Naive thymus-derived CD4-positive, alpha-beta T cell (primary cell): ENCODE measurements around the gene DNMT3A. TPM values are rescaled to one million over a fixed set of nuclear protein-coding genes. Genes with fewer than 3 reads are reported as not detected.

Source experiments
- ATAC-seq: fragments of 150-1000 bp; cut with Tn5 transposase; 2 replicates; pipeline ENCODE4 v1.10.0; 2021; ENCODE audit warnings: mild to moderate bottlenecking, moderate library complexity
- CTCF ChIA-PET: fragments of 350-600 bp; sonication (Branson Sonifier 250); formaldehyde crosslinking; loops from one replicate; lab custom pipeline; 2021; ENCODE audit warnings: antibody characterized with exemption; lab: Charles Lee
- POLR2A ChIA-PET: fragments of 350-600 bp; sonication (Branson Sonifier 250); formaldehyde crosslinking; loops from one replicate; lab custom pipeline; 2021; ENCODE audit warnings: antibody characterized with exemption, inconsistent platforms; lab: Charles Lee
- DNase-seq, 9 donors: peaks; one replicate each; pipeline versions ENCODE4 v3.0.0 to v3.0.0-alpha.2; 2020 to 2022; ENCODE audit warnings: mixed read lengths in 1 of 9
- H3K27ac ChIP-seq: one replicate; pipeline ENCODE4 v1.7.0; 2013; ENCODE audit warnings: mild to moderate bottlenecking, low read depth, low read length, moderate library complexity
- H3K27me3 ChIP-seq, 2 donors: one replicate each; pipeline ENCODE4 v1.7.0; 2013; ENCODE audit warnings: low read length in 2 of 2, mild to moderate bottlenecking in 2 of 2, moderate library complexity in 2 of 2; ENCODE audit not compliant: control insufficient read depth in 2 of 2, insufficient read depth in 2 of 2
- H3K36me3 ChIP-seq, 3 experiments: 1 replicate in 2 of 3; 2 replicates in 1 of 3; pipeline ENCODE4 v1.7.0; 2013; ENCODE audit warnings: low read length in 3 of 3, mild to moderate bottlenecking in 3 of 3, moderate library complexity in 1 of 3; ENCODE audit not compliant: insufficient read depth in 3 of 3, control insufficient read depth in 2 of 3
- H3K4me1 ChIP-seq, 2 donors: one replicate each; pipeline ENCODE4 v1.7.0; 2013; ENCODE audit warnings: low read length in 2 of 2, mild to moderate bottlenecking in 2 of 2, moderate library complexity in 1 of 2; ENCODE audit not compliant: control insufficient read depth in 2 of 2, insufficient read depth in 2 of 2
- H3K4me3 ChIP-seq: 2 replicates; pipeline ENCODE4 v1.7.0; 2013; ENCODE audit warnings: mild to moderate bottlenecking, low read length
- H3K9me3 ChIP-seq, 3 experiments: 1 replicate in 2 of 3; 2 replicates in 1 of 3; pipeline ENCODE4 v1.7.0; 2013; ENCODE audit warnings: low read length in 3 of 3; ENCODE audit not compliant: control insufficient read depth in 2 of 3
- H3K27ac Mint-ChIP-seq, 9 donors: one replicate each; pipeline ENCODE4 v1.8.0; 2020 to 2022; ENCODE audit warnings: mixed read lengths in 9 of 9, mild to moderate bottlenecking in 8 of 9, moderate library complexity in 5 of 9, inconsistent platforms in 2 of 9
- H3K27me3 Mint-ChIP-seq, 5 donors: one replicate each; pipeline ENCODE4 v1.8.0; 2021 to 2022; ENCODE audit warnings: mixed read lengths in 5 of 5, mild to moderate bottlenecking in 1 of 5
- H3K36me3 Mint-ChIP-seq, 5 donors: one replicate each; pipeline ENCODE4 v1.8.0; 2020 to 2022; ENCODE audit warnings: mixed read lengths in 5 of 5, mild to moderate bottlenecking in 3 of 5, inconsistent platforms in 1 of 5
- H3K4me1 Mint-ChIP-seq, 7 donors: one replicate each; pipeline ENCODE4 v1.8.0; 2020 to 2022; ENCODE audit warnings: mixed read lengths in 7 of 7, mild to moderate bottlenecking in 3 of 7, inconsistent platforms in 1 of 7
- H3K4me3 Mint-ChIP-seq, 10 donors: one replicate each; pipeline ENCODE4 v1.8.0; 2020 to 2022; ENCODE audit warnings: mild to moderate bottlenecking in 10 of 10, mixed read lengths in 10 of 10, moderate library complexity in 6 of 10, inconsistent platforms in 2 of 10
- H3K9me3 Mint-ChIP-seq, 11 donors: one replicate each; pipeline ENCODE4 v1.8.0; 2020 to 2022; ENCODE audit warnings: mixed read lengths in 11 of 11, mild to moderate bottlenecking in 4 of 11, inconsistent platforms in 1 of 11, moderate library complexity in 1 of 11
- intact Hi-C, 2 donors: fragments of 100-400 bp; cut with micrococcal nuclease; formaldehyde crosslinking; loops; one replicate each; pipeline ENCODE4 v1.15.1; 2023
- polyA plus RNA-seq, 2 donors: library from polyadenylated mRNA; unstranded; fragments of 300-500 nt; fragmentation: Illumina TruSeq; gene quantifications; one replicate each; pipeline ENCODE4 v1.2.3, GENCODE V29; 2021
- total RNA-seq, 6 experiments: library from RNA in 5 of 6; stranded (reverse) in 5 of 6; gene quantifications; 1 replicate in 5 of 6; 2 replicates in 1 of 6; pipeline ENCODE4 v1.2.3 and lab custom pipeline; 2021 to 2026

Gene DNMT3A
- total and polyA plus RNA-seq, 7 experiments from 2014 or later = 19.4 to 117 (median 80.7) TPM

DNA sequence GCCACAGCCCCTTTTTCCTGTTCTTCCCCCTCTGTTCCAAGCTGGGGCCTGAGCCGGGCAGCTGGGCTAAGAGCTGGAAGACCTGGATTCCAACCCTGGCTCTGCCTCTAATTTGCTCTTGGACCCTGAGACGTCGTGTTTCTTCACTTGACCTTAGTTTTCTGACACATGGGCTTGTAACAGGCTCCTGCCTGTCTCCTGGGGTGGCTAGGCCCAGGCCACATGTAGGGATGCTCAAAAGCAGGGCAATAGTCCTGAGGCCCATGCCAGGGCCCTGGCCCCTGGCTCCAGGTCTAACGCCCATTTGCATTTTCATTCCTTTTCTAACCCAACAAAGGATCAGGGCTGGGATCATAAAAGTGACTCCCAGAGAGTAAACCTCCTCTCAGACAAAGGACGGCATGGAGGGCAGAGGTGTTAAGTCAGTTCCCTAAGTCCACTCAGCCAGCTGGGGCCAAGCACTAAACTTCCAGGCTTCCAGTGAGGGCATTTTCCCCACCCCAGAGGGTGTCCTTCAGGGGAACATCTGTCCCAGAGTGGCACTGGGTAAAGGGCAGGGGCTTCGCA lies 16.6 kb upstream of the DNMT3A start:
- Mint-ChIP-seq H3K36me3 (no peaks in the 10 kb centered on the region), H3K4me1 (peaks cover 5 to 17% (median 12%) of the 10 kb centered on the region in 7 donors)
- intact Hi-C loops = no loop called here

DNA sequence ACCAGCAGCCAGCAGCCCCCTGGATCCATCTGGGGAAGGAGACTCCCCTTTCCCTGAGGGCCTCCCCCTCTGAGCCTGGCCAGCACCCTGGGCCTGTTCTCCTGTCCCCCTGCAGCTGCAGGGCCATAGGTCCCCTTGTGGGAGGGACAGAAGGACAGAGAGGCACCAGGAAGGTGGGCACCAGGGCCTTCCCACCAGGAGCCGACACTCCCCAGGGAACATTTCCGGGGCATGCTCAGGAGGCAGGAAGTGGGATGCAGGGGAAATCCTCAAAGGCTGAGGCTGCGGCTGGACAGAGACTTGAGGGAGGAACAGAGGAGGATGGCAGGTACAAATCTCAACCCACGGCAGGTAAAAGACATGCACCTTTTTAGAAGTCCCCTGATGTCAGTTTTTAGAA lies 14.4 kb upstream of the DNMT3A start:
- Mint-ChIP-seq H3K27me3 (peaks cover 0 to 11% (median 0%) of the 10 kb centered on the region in 5 donors), H3K4me1 (peaks cover 0 to 11% (median 0%) of the 10 kb centered on the region in 7 donors), H3K4me3 (no peak overlapping the region), H3K27ac (no peak overlapping the region), H3K36me3 (no peaks in the 10 kb centered on the region), H3K9me3 (peaks cover 0 to 4% (median 0%) of the 10 kb centered on the region in 11 donors)
- Histone ChIP-seq H3K4me3 (no peak overlapping the region), H3K27ac (no peak overlapping the region), H3K36me3 (no peaks in the 10 kb centered on the region), H3K9me3 (no peaks in the 10 kb centered on the region), H3K27me3 (no peaks in the 10 kb centered on the region), H3K4me1 (no peaks in the 10 kb centered on the region)
- DNase-seq (no peak), ATAC-seq (no peak)
- intact Hi-C loops = no loop called here
- POLR2A ChIA-PET = no interaction called here
- CTCF ChIA-PET = no interaction called here

More for the DNA sequence above, 16.6 kb upstream of the DNMT3A start:
- H3K4me1 ChIP-seq = peaks cover 3 to 4% of the 10 kb centered on the region in 2 donors
- H3K4me3 ChIP-seq = no peak overlapping the region
- peaks cover 0 to 3% (median 0%) of the 10 kb centered on the region in 5 donors for H3K27me3 Mint-ChIP-seq
- peaks cover 0 to 2% (median 0%) of the 10 kb centered on the region in 11 donors for H3K9me3 Mint-ChIP-seq
- ChIA-PET CTCF (no interaction called here), POLR2A (interaction anchor here (1.3 kb wide), 1 partner anchor 64 kb away, joined by 3 read pairs; no protein-coding TSS in a partner anchor)
- H3K4me3 Mint-ChIP-seq = peak overlapping the region in 1 of 10 donors; percentile 29
- H3K27me3 ChIP-seq = no peaks in the 10 kb centered on the region
- no peak overlapping the region for H3K27ac Mint-ChIP-seq
- H3K27ac ChIP-seq = no peak overlapping the region
- ATAC-seq (no peak), DNase-seq (no peak)
- H3K9me3 ChIP-seq = no peaks in the 10 kb centered on the region
- H3K36me3 ChIP-seq = no peaks in the 10 kb centered on the region

- ATAC-seq = no peak
- Mint-ChIP-seq H3K4me3 (no peak overlapping the region), H3K4me1 (peaks cover 3 to 12% (median 3%) of the 10 kb centered on the region in 7 donors), H3K36me3 (peaks cover 0 to 3% (median 0%) of the 10 kb centered on the region in 5 donors), H3K9me3 (peaks cover 0 to 4% (median 0%) of the 10 kb centered on the region in 11 donors), H3K27ac (no peak overlapping the region), H3K27me3 (peaks cover 0 to 12% (median 0%) of the 10 kb centered on the region in 5 donors)
- Histone ChIP-seq H3K9me3 (no peaks in the 10 kb centered on the region), H3K4me3 (no peak overlapping the region), H3K36me3 (no peaks in the 10 kb centered on the region), H3K4me1 (peaks cover 0 to under 1% of the 10 kb centered on the region in 2 donors), H3K27me3 (no peaks in the 10 kb centered on the region), H3K27ac (no peak overlapping the region)
- intact Hi-C loops = no loop called here
- DNase-seq = no peak
- POLR2A ChIA-PET = interaction anchor here (0.8 kb wide), 1 partner anchor 9 kb away, joined by 3 read pairs; no protein-coding TSS in a partner anchor
- CTCF ChIA-PET = no interaction called here
Measured at GRCh38 chr2:25355270-25355669, 13.5 kb upstream of the DNMT3A start.

DNA sequence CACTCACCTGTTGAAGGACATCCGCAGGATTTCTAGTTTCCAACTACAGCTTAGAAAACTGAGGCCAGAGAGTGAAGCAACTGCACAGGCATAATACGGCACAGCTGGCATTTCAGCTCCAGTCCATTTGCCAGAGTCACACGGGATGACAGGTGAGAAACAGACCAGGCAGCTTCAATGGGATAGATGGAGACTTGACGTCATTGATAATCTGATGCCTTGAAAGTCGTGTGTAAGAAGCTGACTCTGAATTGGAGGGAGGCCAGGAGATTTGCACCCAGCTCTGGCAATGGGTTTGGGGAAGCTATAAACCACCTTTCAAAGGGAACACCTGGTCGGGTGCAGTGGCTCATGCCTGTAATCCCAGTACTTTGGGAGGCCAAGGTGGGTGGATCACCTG lies 12.4 kb upstream of the DNMT3A start:
- H3K9me3 ChIP-seq = no peaks in the 10 kb centered on the region
- peaks cover 0 to 4% of the 10 kb centered on the region in 2 donors for H3K4me1 ChIP-seq
- no peak overlapping the region for H3K27ac Mint-ChIP-seq
- ChIA-PET CTCF (interaction anchor here (0.6 to 1.3 kb wide), 4 partner anchors 12 to 379 kb away, joined by 3 read pairs; no protein-coding TSS in a partner anchor), POLR2A (no interaction called here)
- peaks cover 0 to 3% (median 0%) of the 10 kb centered on the region in 11 donors for H3K9me3 Mint-ChIP-seq
- ATAC-seq (no peak), DNase-seq (no peak)
- H3K4me3 ChIP-seq = no peak overlapping the region
- no peaks in the 10 kb centered on the region for H3K27me3 ChIP-seq
- peaks cover 0 to 3% (median 0%) of the 10 kb centered on the region in 5 donors for H3K36me3 Mint-ChIP-seq
- no peak overlapping the region for H3K27ac ChIP-seq
- intact Hi-C loops = no loop called here
- peaks cover 6 to 18% (median 12%) of the 10 kb centered on the region in 7 donors for H3K4me1 Mint-ChIP-seq
- H3K27me3 Mint-ChIP-seq = peaks cover 0 to 12% (median 0%) of the 10 kb centered on the region in 5 donors
- H3K36me3 ChIP-seq = no peaks in the 10 kb centered on the region
- H3K4me3 Mint-ChIP-seq = no peak overlapping the region

- ChIA-PET CTCF (interaction anchor here (1.4 kb wide), 1 partner anchor 13 kb away, joined by 4 read pairs; no protein-coding TSS in a partner anchor), POLR2A (interaction anchor here (0.6 to 2.4 kb wide), 2 partner anchors 13 to 44 kb away, joined by 4 to 9 read pairs; no protein-coding TSS in a partner anchor)
- DNase-seq (no peak), ATAC-seq (no peak)
- H3K27me3 ChIP-seq = no peaks in the 10 kb centered on the region
- H3K36me3 ChIP-seq = no peaks in the 10 kb centered on the region
- H3K9me3 ChIP-seq = no peaks in the 10 kb centered on the region
- Mint-ChIP-seq H3K36me3 (peaks cover 0 to 3% (median 0%) of the 10 kb centered on the region in 5 donors), H3K9me3 (peaks cover 0 to 3% (median 0%) of the 10 kb centered on the region in 11 donors), H3K27ac (no peak overlapping the region), H3K4me1 (peaks cover 11 to 27% (median 18%) of the 10 kb centered on the region in 7 donors), H3K27me3 (peaks cover 0 to 9% (median 0%) of the 10 kb centered on the region in 5 donors), H3K4me3 (no peak overlapping the region)
- H3K4me1 ChIP-seq = peaks cover 0 to 4% of the 10 kb centered on the region in 2 donors
- no peak overlapping the region for H3K4me3 ChIP-seq
- no peak overlapping the region for H3K27ac ChIP-seq
- intact Hi-C loops = loop anchor here in 1 of 2 donors (10.0 kb wide), 1 partner anchor 325 kb away; the partner anchor contains the start of gene DTNB
Measured at GRCh38 chr2:25349397-25349796, 7.7 kb upstream of the DNMT3A start.

DNA sequence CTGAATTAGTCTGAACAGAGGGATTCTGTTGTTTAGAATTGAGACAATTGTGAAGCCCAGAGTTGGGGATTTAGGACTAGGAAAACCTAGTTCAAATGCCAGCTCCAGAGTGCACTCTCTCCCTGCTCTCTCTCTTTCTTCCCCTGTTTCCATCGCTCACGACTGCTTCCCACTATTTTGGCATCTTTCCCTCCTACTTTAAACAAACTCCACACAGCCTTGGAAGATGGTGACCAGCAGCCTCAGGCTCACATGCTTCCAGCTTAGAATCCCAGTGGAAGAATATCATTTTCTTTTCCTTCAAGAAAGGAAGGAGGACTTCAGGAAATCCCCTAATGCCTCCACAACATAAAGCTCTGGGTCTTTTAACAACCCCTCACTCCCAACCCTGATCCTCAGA lies 6.1 kb upstream of the DNMT3A start:
- Histone ChIP-seq H3K27me3 (no peaks in the 10 kb centered on the region), H3K4me1 (peaks cover under 1 to 6% of the 10 kb centered on the region in 2 donors), H3K4me3 (no peak overlapping the region), H3K27ac (no peak overlapping the region), H3K36me3 (no peaks in the 10 kb centered on the region), H3K9me3 (no peaks in the 10 kb centered on the region)
- peaks cover 0 to 3% (median 0%) of the 10 kb centered on the region in 11 donors for H3K9me3 Mint-ChIP-seq
- CTCF ChIA-PET = interaction anchor here (1.2 kb wide), 1 partner anchor 28 kb away, joined by 3 read pairs; no protein-coding TSS in a partner anchor
- H3K36me3 Mint-ChIP-seq = peaks cover 0 to 3% (median 0%) of the 10 kb centered on the region in 5 donors
- H3K27ac Mint-ChIP-seq = peak overlapping the region in 1 of 9 donors; percentile 1
- ATAC-seq (no peak), DNase-seq (no peak)
- intact Hi-C loops = loop anchor here in 1 of 2 donors (10.0 kb wide), 1 partner anchor 327 kb away; the partner anchor contains the start of gene DTNB
- peaks cover 0 to 9% (median 0%) of the 10 kb centered on the region in 5 donors for H3K27me3 Mint-ChIP-seq
- POLR2A ChIA-PET = interaction anchor here (1.2 to 2.0 kb wide), 2 partner anchors 11 to 15 kb away, joined by 3 to 5 read pairs; no protein-coding TSS in a partner anchor
- peaks cover 11 to 25% (median 18%) of the 10 kb centered on the region in 7 donors for H3K4me1 Mint-ChIP-seq
- H3K4me3 Mint-ChIP-seq = no peak overlapping the region
